Vagina (tissue), 2 donors: ENCODE data around the gene RNU1-1.
"Not testable (repeated sequence)": the region's sequence is repeated elsewhere in the genome, so short reads cannot be mapped to it uniquely, and the experiment has no call there.

Experiments used
- CTCF ChIP-seq, 3 experiments: fragments of 450-650 bp in 2 of 3; fragments of 200-600 bp in 1 of 3; sonication (generic) in 1 of 3; IDR thresholded peaks; one replicate each; pipeline ENCODE4 v1.5.1; 2017 to 2019; ENCODE audit warnings: antibody characterized with exemption in 3 of 3, mild to moderate bottlenecking in 2 of 3, moderate library complexity in 2 of 3
- POLR2A ChIP-seq, 2 donors: fragments of 450-650 bp; IDR thresholded peaks; one replicate each; pipeline ENCODE4 v1.6.1; 2017; ENCODE audit warnings: antibody characterized with exemption in 2 of 2, mild to moderate bottlenecking in 2 of 2, moderate library complexity in 2 of 2

GRCh38 chr1:16498047-16498446 is 16.0 kb downstream of the RNU1-1 start:
- not testable (repeated sequence) for TF ChIP-seq CTCF, POLR2A (IDR thresholded peaks at IDR 0.05)
